ENCODE data around the gene RAPH1. TPM values are rescaled to one million over a fixed set of nuclear protein-coding genes. Genes with fewer than 3 reads are reported as not detected.

Gene RAPH1
- total RNA-seq, 1 experiment from 2014 or later = 114 TPM

GRCh38 chr2:203451011-203451410 lies 84.1 kb downstream of the RAPH1 start:
- Histone ChIP-seq H3K27me3 (replicated peaks; ENCODE audit: control insufficient read depth, insufficient read depth, low read length) (no peaks in the 10 kb centered on the region), H3K4me3 (ENCODE audit: low read depth, low read length) (no peak overlapping the region), H3K36me3 (ENCODE audit: control insufficient read depth, insufficient read depth, low read length) (peaks cover 3% of the 10 kb centered on the region), H3K4me1 (peaks cover 10% of the 10 kb centered on the region), H3K9me3 (no peaks in the 10 kb centered on the region)
- intact Hi-C loops (cut with micrococcal nuclease; ENCODE audit: unreplicated experiment) = loop anchor here (10.0 kb wide), 1 partner anchor 616 kb away; no protein-coding TSS in a partner anchor
- H3K36me3 Mint-ChIP-seq (ENCODE audit: insufficient read depth, unreplicated experiment) = peaks cover 83% of the 10 kb centered on the region
- DNase-seq = no peak
- no peak for TF ChIP-seq CTCF (IDR thresholded peaks at IDR 0.05; ENCODE audit: insufficient read depth in 1 of 2, low read depth in 1 of 2, low read length in 1 of 2, severe bottlenecking in 1 of 2, unreplicated experiment in 1 of 2)
- POLR2A ChIA-PET = no interaction called here
- no peaks in the 10 kb centered on the region for H3K27me3 Mint-ChIP-seq (ENCODE audit: insufficient read depth, unreplicated experiment)
- H3K4me1 Mint-ChIP-seq (ENCODE audit: low read depth, unreplicated experiment) = peaks cover 13% of the 10 kb centered on the region
- no peak overlapping the region for H3K4me3 Mint-ChIP-seq (ENCODE audit: unreplicated experiment)
- CTCF ChIA-PET = no interaction called here
- BruUV-seq (replicated peaks) = no TSS peak
- H3K9me3 Mint-ChIP-seq (ENCODE audit: unreplicated experiment) = no peaks in the 10 kb centered on the region
- no peak overlapping the region for H3K27ac Mint-ChIP-seq (ENCODE audit: unreplicated experiment)

DNA sequence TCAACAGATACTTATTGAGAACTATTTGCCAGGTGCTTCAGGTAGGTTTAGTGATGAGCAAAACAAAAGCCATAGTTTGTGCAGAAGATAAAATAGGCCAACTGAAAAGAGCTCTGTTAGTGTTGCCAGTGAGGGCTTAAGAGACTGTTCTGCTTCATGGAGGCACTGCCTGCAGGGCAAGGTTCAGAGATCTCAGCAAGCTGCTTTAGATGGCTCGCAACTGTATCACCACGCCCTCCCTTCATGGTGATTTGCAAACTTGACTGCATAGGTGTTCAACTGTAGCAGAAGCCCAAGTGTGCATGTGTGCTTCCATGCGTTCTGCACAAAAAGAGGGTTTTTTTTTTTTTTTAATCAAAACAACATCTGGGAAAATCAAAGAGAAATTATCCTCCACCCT lies 84.5 kb downstream of the RAPH1 start:
- no peaks in the 10 kb centered on the region for H3K27me3 ChIP-seq (replicated peaks; ENCODE audit: control insufficient read depth, insufficient read depth, low read length)
- CTCF ChIA-PET = no interaction called here
- H3K9me3 ChIP-seq = no peaks in the 10 kb centered on the region
- H3K27me3 Mint-ChIP-seq (ENCODE audit: insufficient read depth, unreplicated experiment) = no peaks in the 10 kb centered on the region
- H3K27ac Mint-ChIP-seq (ENCODE audit: unreplicated experiment) = no peak overlapping the region
- peaks cover 10% of the 10 kb centered on the region for H3K4me1 ChIP-seq
- no peak overlapping the region for H3K4me3 Mint-ChIP-seq (ENCODE audit: unreplicated experiment)
- H3K4me1 Mint-ChIP-seq (ENCODE audit: low read depth, unreplicated experiment) = peaks cover 13% of the 10 kb centered on the region
- no peak for DNase-seq
- no peak overlapping the region for H3K4me3 ChIP-seq (ENCODE audit: low read depth, low read length)
- H3K9me3 Mint-ChIP-seq (ENCODE audit: unreplicated experiment) = no peaks in the 10 kb centered on the region
- POLR2A ChIA-PET = no interaction called here
- peaks cover 87% of the 10 kb centered on the region for H3K36me3 Mint-ChIP-seq (ENCODE audit: insufficient read depth, unreplicated experiment)
- intact Hi-C loops (cut with micrococcal nuclease; ENCODE audit: unreplicated experiment) = loop anchor here (10.0 kb wide), 1 partner anchor 616 kb away; no protein-coding TSS in a partner anchor
- TF ChIP-seq CTCF (IDR thresholded peaks at IDR 0.05; ENCODE audit: insufficient read depth in 1 of 2, low read depth in 1 of 2, low read length in 1 of 2, severe bottlenecking in 1 of 2, unreplicated experiment in 1 of 2) = no peak
- no TSS peak for BruUV-seq (replicated peaks)
- peaks cover 3% of the 10 kb centered on the region for H3K36me3 ChIP-seq (ENCODE audit: control insufficient read depth, insufficient read depth, low read length)

GRCh38 chr2:203446780-203447179 lies 88.3 kb downstream of the RAPH1 start:
- POLR2A ChIA-PET = no interaction called here
- H3K4me3 Mint-ChIP-seq (ENCODE audit: unreplicated experiment) = no peak overlapping the region
- no TSS peak for BruUV-seq (replicated peaks)

More at GRCh38 chr2:203446780-203447179, 88.3 kb downstream of the RAPH1 start:
- DNase-seq = no peak
- no peak overlapping the region for H3K27ac Mint-ChIP-seq (ENCODE audit: unreplicated experiment)
- peaks cover 11% of the 10 kb centered on the region for H3K4me1 Mint-ChIP-seq (ENCODE audit: low read depth, unreplicated experiment)
- intact Hi-C loops (cut with micrococcal nuclease; ENCODE audit: unreplicated experiment) = no loop called here
- H3K27me3 Mint-ChIP-seq (ENCODE audit: insufficient read depth, unreplicated experiment) = no peaks in the 10 kb centered on the region
- H3K4me1 ChIP-seq = peaks cover 10% of the 10 kb centered on the region
- H3K4me3 ChIP-seq (ENCODE audit: low read depth, low read length) = no peak overlapping the region
- CTCF ChIA-PET = no interaction called here
- no peaks in the 10 kb centered on the region for H3K9me3 ChIP-seq
- no peaks in the 10 kb centered on the region for H3K27me3 ChIP-seq (replicated peaks; ENCODE audit: control insufficient read depth, insufficient read depth, low read length)
- H3K36me3 ChIP-seq (ENCODE audit: control insufficient read depth, insufficient read depth, low read length) = peaks cover 9% of the 10 kb centered on the region; the same call in 1 of the 2 replicates
- TF ChIP-seq CTCF (IDR thresholded peaks at IDR 0.05; ENCODE audit: insufficient read depth in 1 of 2, low read depth in 1 of 2, low read length in 1 of 2, severe bottlenecking in 1 of 2, unreplicated experiment in 1 of 2) = no peak
- peaks cover 95% of the 10 kb centered on the region for H3K36me3 Mint-ChIP-seq (ENCODE audit: insufficient read depth, unreplicated experiment)
- no peaks in the 10 kb centered on the region for H3K9me3 Mint-ChIP-seq (ENCODE audit: unreplicated experiment)

Data from Caco-2 (cell line).